SJSA1 (cell line): ENCODE measurements around the gene EMC9. TPM values are rescaled to one million over a fixed set of nuclear protein-coding genes. Genes with fewer than 3 reads are reported as not detected.
"Not testable (repeated sequence)": the region's sequence is repeated elsewhere in the genome, so short reads cannot be mapped to it uniquely, and the experiment has no call there.

Experiments
- DNase-seq, 2 experiments: peaks; one replicate each; pipeline ENCODE4 v3.0.0-alpha.2; 2015 to 2020; ENCODE audit warnings: low spot score in 2 of 2, low read depth in 1 of 2
- H3K27ac ChIP-seq: fragments of 250-450 bp; sonication (Bioruptor Pico); 2 replicates; pipeline ENCODE4 v1.5.1; 2020; ENCODE audit warnings: mild to moderate bottlenecking, moderate library complexity
- H3K27me3 ChIP-seq: fragments of 250-450 bp; sonication (Bioruptor Pico); replicated peaks from 2 replicates; pipeline ENCODE4 v1.5.1; 2020; ENCODE audit warnings: mild to moderate bottlenecking, moderate library complexity
- H3K36me3 ChIP-seq: fragments of 250-450 bp; sonication (Bioruptor Pico); 2 replicates; pipeline ENCODE4 v1.5.1; 2020; ENCODE audit warnings: mild to moderate bottlenecking
- H3K4me1 ChIP-seq: fragments of 250-450 bp; sonication (Bioruptor Pico); replicated peaks from 2 replicates; pipeline ENCODE4 v1.6.1; 2021; ENCODE audit warnings: mild to moderate bottlenecking
- H3K4me3 ChIP-seq: fragments of 250-450 bp; sonication (Bioruptor Pico); 2 replicates; pipeline ENCODE4 v1.5.1; 2020; ENCODE audit warnings: mild to moderate bottlenecking
- H3K9me3 ChIP-seq: fragments of 250-450 bp; sonication (Bioruptor Pico); replicated peaks from 2 replicates; pipeline ENCODE4 v1.5.1; 2020; ENCODE audit warnings: mild to moderate bottlenecking
- total RNA-seq: library from RNA; depleted of rRNA; stranded (reverse); fragments of >200 nt; shearing (Covaris generic); gene quantifications from 2 replicates; pipeline ENCODE4 v1.2.3, GENCODE V29; 2014

The EMC9 gene
- total RNA-seq, 1 experiment from 2014 or later, result 11.1 TPM

- H3K27ac ChIP-seq, result no peak overlapping the region
- no peak for DNase-seq
- no peak overlapping the region for H3K4me3 ChIP-seq
- no peaks in the 10 kb centered on the region for H3K4me1 ChIP-seq
- H3K27me3 ChIP-seq, result no peaks in the 10 kb centered on the region
- no peaks in the 10 kb centered on the region for H3K9me3 ChIP-seq
- no peaks in the 10 kb centered on the region for H3K36me3 ChIP-seq
Observed at GRCh38 chr14:24110060-24110459, 31.3 kb downstream of the EMC9 start.

DNA sequence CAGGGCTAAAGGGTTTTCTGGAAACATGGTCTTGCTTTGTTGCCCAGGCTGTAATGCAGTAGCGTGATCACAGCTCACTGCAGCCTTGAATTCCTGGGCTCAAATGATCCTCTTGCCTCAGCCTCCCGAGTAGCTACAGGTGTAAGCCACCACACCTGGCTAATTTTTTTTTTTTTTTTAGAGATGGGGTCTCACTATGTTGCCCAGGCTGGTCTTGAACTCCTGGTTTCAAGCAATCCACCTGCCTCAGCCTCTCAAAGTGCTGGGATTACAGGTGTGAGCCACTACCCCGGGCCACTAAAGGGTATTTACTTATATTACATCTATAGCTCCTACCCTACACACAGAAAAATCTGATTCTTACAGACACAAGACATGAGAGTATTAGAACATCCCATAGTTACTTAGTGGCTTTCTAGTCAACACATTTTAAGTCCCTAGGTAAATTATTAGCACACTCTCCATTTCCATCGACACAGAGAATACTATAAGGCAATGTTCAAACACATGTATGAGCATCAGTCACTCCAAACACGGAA lies 33.0 kb downstream of the EMC9 start:
- Histone ChIP-seq H3K36me3 (0 out of 2 replicates have a peak, but pooled peaks cover 2% of the 10 kb centered on the region), H3K27me3 (no peaks in the 10 kb centered on the region), H3K27ac (no peak overlapping the region), H3K4me3 (no peak overlapping the region), H3K4me1 (no peaks in the 10 kb centered on the region), H3K9me3 (no peaks in the 10 kb centered on the region)
- no peak for DNase-seq

DNA sequence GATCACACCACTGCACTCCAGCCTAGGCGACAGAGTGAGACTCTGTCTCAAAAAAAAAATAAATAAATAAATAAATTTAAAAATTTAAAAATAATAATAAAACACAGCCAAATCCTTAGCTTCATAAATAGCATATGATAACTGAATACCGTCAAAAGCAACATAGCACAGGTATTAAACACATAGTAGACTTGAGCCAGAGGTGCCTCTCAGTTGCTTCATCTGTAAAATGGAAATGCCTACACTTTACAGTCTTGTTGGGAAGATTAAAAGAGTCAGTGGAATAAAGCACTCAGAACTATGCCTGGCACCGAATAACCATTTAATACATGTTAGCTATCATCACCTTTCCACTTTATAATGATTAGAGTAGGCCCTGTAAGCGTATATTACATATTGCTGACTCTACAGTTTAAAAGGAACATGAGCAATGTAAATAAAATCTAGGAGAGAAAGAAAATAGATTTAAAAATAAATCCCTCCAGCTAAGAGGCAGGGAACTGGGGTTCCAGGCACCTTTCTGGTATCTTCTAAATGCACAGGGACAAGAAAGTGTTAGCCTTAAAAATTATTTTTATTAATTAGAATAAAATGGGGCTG lies 34.6 kb downstream of the EMC9 start:
- no peak overlapping the region for H3K4me3 ChIP-seq
- H3K27me3 ChIP-seq, result no peaks in the 10 kb centered on the region
- no peaks in the 10 kb centered on the region for H3K4me1 ChIP-seq
- H3K27ac ChIP-seq, result no peak overlapping the region
- H3K36me3 ChIP-seq, result 0 out of 2 replicates have a peak, but pooled peaks cover 2% of the 10 kb centered on the region
- no peaks in the 10 kb centered on the region for H3K9me3 ChIP-seq
- DNase-seq, result no peak

DNA sequence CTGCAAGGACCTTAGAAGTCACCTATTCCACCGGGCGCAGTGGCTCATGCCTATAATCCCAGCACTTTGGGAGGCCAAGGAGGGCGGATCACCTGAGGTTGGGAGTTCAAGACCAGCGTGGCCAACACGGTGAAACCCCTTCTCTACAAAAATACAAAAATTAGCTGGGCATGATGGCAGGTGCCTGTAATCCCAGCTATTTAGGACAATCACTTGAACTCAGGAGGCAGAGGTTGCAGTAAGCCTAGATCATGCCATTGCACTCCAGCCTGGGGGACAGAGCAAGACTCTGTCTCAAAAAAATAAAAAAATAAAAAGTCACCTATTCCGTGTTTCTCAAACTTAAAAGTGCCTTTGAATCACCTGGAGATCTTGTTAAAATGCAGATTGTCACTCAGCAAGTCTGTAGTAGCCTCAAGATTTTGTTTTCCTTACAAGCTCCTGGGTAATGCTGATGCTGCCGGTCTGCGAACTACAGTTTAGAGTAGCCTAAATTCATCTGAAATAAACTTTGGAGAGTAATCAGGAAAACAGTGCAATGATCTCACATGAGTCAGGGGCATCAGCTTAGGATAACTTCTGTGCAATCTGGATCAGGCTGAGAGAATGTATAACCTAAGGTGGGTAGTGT lies 35.7 kb downstream of the EMC9 start:
- H3K27me3 ChIP-seq, H3K36me3 ChIP-seq, H3K4me3 ChIP-seq, H3K9me3 ChIP-seq, H3K4me1 ChIP-seq, DNase-seq, H3K27ac ChIP-seq: not testable (repeated sequence)

DNA sequence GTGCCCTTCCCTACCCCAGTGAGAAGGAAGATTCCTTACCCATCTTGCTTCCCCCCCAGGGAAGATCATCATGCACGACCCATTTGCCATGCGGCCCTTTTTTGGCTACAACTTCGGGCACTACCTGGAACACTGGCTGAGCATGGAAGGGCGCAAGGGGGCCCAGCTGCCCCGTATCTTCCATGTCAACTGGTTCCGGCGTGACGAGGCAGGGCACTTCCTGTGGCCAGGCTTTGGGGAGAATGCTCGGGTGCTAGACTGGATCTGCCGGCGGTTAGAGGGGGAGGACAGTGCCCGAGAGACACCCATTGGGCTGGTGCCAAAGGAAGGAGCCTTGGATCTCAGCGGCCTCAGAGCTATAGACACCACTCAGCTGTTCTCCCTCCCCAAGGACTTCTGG lies 37.9 kb downstream of the EMC9 start:
- H3K27ac ChIP-seq, result no peak overlapping the region
- no peaks in the 10 kb centered on the region for H3K4me1 ChIP-seq
- no peaks in the 10 kb centered on the region for H3K9me3 ChIP-seq
- no peak for DNase-seq
- H3K36me3 ChIP-seq, result 0 out of 2 replicates have a peak, but pooled peaks cover 2% of the 10 kb centered on the region
- no peak overlapping the region for H3K4me3 ChIP-seq
- H3K27me3 ChIP-seq, result no peaks in the 10 kb centered on the region

- no peaks in the 10 kb centered on the region for H3K27me3 ChIP-seq
- no peak overlapping the region for H3K4me3 ChIP-seq
- H3K27ac ChIP-seq, result no peak overlapping the region
- no peaks in the 10 kb centered on the region for H3K9me3 ChIP-seq
- H3K4me1 ChIP-seq, result no peaks in the 10 kb centered on the region
- DNase-seq, result no peak
- H3K36me3 ChIP-seq, result 0 out of 2 replicates have a peak, but pooled peaks cover 2% of the 10 kb centered on the region
Observed at GRCh38 chr14:24102357-24103048, 38.9 kb downstream of the EMC9 start.

- DNase-seq, result no peak
- Histone ChIP-seq H3K9me3 (no peaks in the 10 kb centered on the region), H3K27ac (no peak overlapping the region), H3K4me1 (no peaks in the 10 kb centered on the region), H3K36me3 (0 out of 2 replicates have a peak, but pooled peaks cover 2% of the 10 kb centered on the region), H3K27me3 (no peaks in the 10 kb centered on the region), H3K4me3 (no peak overlapping the region)
Observed at GRCh38 chr14:24100982-24101494, 40.4 kb downstream of the EMC9 start.

DNA sequence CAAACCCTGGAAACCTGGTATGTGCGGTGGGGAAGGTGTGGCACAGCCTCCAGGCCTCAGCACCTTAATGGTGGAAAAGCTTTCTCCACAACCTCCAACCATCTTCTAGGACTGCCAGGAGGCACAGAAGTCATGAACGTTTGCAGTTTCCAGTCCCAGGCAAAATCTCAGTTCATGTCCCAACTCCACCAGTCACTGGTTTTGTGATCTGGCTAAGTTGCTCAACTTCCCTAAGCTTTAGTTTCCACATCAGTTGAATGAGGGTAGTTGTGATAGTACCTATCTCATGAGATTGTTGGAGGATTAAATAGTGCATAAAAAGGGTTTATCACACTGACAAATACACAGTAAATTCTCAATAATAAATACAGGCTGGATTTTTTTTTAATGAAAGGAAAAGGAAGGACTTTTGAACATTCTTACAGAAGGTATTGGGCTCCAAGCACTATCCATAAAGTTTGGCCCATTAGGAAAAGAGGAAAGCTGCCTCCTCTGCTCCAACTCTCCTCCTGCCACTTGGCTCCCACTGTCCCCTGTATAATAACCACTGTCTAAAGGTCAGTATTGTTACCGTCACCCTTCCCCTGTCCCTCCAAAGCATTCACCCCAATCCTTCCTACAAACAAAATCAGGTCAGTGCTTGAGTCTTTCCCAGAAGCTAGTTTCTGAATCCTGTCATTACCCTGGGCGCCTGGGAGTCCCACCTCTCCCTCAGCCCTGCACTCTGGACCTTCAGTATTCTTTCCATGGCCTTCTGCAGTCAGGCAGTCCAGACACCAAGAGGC lies 41.0 kb downstream of the EMC9 start:
- Histone ChIP-seq H3K4me3 (no peak overlapping the region), H3K4me1 (peaks cover 4% of the 10 kb centered on the region), H3K36me3 (0 out of 2 replicates have a peak, but pooled peaks cover 2% of the 10 kb centered on the region), H3K27ac (no peak overlapping the region), H3K27me3 (no peaks in the 10 kb centered on the region), H3K9me3 (no peaks in the 10 kb centered on the region)
- no peak for DNase-seq

DNA sequence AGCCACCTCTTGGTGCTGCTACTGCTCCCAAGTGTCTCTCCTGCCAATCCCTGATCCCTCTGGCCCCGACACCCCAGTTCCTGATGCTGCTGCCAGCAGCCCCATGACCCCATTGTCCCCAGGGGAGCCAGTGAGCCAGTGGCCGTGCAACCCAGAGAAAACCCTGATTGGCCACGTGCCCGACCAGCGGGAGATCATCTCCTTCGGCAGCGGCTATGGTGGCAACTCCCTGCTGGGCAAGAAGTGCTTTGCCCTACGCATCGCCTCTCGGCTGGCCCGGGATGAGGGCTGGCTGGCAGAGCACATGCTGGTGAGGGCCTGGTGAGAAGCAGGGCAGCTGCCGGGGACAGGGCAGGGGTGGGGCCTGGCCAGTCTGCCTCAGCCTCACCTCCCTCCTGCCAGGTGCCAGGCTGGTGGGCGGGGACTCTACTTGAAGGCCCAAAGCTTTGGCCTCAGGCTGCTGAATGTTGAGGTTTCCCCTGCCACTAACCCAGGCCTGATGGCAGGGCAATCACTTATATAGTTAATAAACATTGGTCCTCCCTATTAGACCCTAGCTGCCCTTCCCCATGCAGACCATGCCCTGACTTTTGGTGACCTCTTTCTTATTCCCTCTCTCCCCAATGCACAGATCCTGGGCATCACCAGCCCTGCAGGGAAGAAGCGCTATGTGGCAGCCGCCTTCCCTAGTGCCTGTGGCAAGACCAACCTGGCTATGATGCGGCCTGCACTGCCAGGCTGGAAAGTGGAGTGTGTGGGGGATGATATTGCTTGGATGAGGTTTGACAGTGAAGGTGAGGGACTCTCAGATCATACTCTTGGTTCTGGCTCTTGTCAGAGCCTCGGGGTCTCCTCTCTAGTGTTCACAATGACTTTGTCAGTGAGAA lies 42.2 kb downstream of the EMC9 start:
- Histone ChIP-seq H3K27me3 (no peaks in the 10 kb centered on the region), H3K9me3 (0 out of 2 replicates have a peak, but pooled peaks cover 2% of the 10 kb centered on the region), H3K36me3 (0 out of 2 replicates have a peak, but pooled peaks cover 2% of the 10 kb centered on the region), H3K4me3 (no peak overlapping the region), H3K4me1 (peaks cover 16% of the 10 kb centered on the region), H3K27ac (no peak overlapping the region)
- DNase-seq, result no peak

GRCh38 chr14:24098229-24098926 lies 43.0 kb downstream of the EMC9 start:
- no peaks in the 10 kb centered on the region for H3K27me3 ChIP-seq
- H3K4me1 ChIP-seq, result peaks cover 20% of the 10 kb centered on the region
- no peak overlapping the region for H3K27ac ChIP-seq
- H3K9me3 ChIP-seq, result 0 out of 2 replicates have a peak, but pooled peaks cover 2% of the 10 kb centered on the region
- no peak overlapping the region for H3K4me3 ChIP-seq
- no peak for DNase-seq
- no peaks in the 10 kb centered on the region for H3K36me3 ChIP-seq

DNA sequence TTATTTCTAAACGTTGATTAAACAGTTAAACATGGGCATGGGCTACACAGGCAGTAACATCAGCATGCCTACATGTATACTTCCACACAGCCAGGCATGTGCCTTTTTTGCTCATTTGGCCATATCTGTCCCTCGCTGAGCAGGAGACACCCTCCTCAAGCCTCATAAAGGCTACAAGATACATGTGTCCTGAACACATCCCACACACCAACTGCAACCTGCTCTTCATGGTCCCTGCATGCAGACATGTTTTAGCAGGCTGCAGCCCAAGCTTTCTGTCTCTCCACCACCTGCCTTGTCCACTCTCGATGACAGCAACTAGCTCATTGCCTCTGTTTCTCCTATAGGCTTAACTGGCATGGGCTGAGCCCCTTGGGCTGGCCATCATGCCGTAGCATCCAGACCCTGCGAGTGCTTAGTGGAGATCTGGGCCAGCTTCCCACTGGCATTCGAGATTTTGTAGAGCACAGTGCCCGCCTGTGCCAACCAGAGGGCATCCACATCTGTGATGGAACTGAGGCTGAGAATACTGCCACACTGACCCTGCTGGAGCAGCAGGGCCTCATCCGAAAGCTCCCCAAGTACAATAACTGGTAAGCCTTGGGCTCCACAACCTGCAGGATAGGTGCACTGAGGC lies 44.7 kb downstream of the EMC9 start:
- Histone ChIP-seq H3K4me3 (no peak overlapping the region), H3K36me3 (no peaks in the 10 kb centered on the region), H3K27ac (no peak overlapping the region), H3K9me3 (0 out of 2 replicates have a peak, but pooled peaks cover 2% of the 10 kb centered on the region), H3K4me1 (peaks cover 20% of the 10 kb centered on the region), H3K27me3 (no peaks in the 10 kb centered on the region)
- no peak for DNase-seq
